Nephron progenitor cell (in vitro differentiated cells): ENCODE measurements around the gene CNTNAP5.

Source experiments
- DNase-seq: peaks from one replicate; pipeline ENCODE4 v3.0.0; 2021
- H3K27ac Mint-ChIP-seq: 2 replicates; pipeline ENCODE4 v1.8.0; 2021; ENCODE audit warnings: mild to moderate bottlenecking, moderate library complexity, mixed read lengths
- H3K27me3 Mint-ChIP-seq: 2 replicates; pipeline ENCODE4 v1.8.0; 2021; ENCODE audit warnings: mild to moderate bottlenecking, low read depth, mixed read lengths; ENCODE audit not compliant: poor library complexity
- H3K36me3 Mint-ChIP-seq: 2 replicates; pipeline ENCODE4 v1.8.0; 2021; ENCODE audit warnings: low read depth, mixed read lengths
- H3K4me1 Mint-ChIP-seq: 2 replicates; pipeline ENCODE4 v1.8.0; 2021; ENCODE audit warnings: mixed read lengths
- H3K4me3 Mint-ChIP-seq: 2 replicates; pipeline ENCODE4 v1.8.0; 2021; ENCODE audit warnings: mild to moderate bottlenecking, moderate library complexity, mixed read lengths
- H3K9me3 Mint-ChIP-seq: 2 replicates; pipeline ENCODE4 v1.8.0; 2021; ENCODE audit warnings: mild to moderate bottlenecking, moderate library complexity, mixed read lengths
- CTCF ChIP-seq: fragments of 200-600 bp; sonication (generic); IDR thresholded peaks from 2 replicates; pipeline ENCODE4 v1.5.0; 2021; ENCODE audit warnings: antibody characterized with exemption

CNTNAP5 gene

GRCh38 chr2:124572934-124573634, 548.0 kb downstream of the CNTNAP5 start:
- no peak for DNase-seq
- H3K9me3 Mint-ChIP-seq = no peaks in the 10 kb centered on the region
- H3K4me3 Mint-ChIP-seq = no peak overlapping the region
- TF ChIP-seq CTCF = no peak
- H3K27me3 Mint-ChIP-seq = peaks cover 9% of the 10 kb centered on the region
- H3K4me1 Mint-ChIP-seq = no peaks in the 10 kb centered on the region
- no peak overlapping the region for H3K27ac Mint-ChIP-seq
- H3K36me3 Mint-ChIP-seq = no peaks in the 10 kb centered on the region

GRCh38 chr2:124575497-124575896, 550.4 kb downstream of the CNTNAP5 start:
- no peak for DNase-seq
- H3K27me3 Mint-ChIP-seq = peaks cover 9% of the 10 kb centered on the region
- no peak overlapping the region for H3K4me3 Mint-ChIP-seq
- H3K9me3 Mint-ChIP-seq = no peaks in the 10 kb centered on the region
- H3K4me1 Mint-ChIP-seq = no peaks in the 10 kb centered on the region
- TF ChIP-seq CTCF = no peak
- H3K36me3 Mint-ChIP-seq = no peaks in the 10 kb centered on the region
- H3K27ac Mint-ChIP-seq = no peak overlapping the region

- Mint-ChIP-seq H3K27me3 (peaks cover 3% of the 10 kb centered on the region), H3K36me3 (no peaks in the 10 kb centered on the region), H3K4me3 (no peak overlapping the region), H3K4me1 (no peaks in the 10 kb centered on the region), H3K9me3 (no peaks in the 10 kb centered on the region), H3K27ac (no peak overlapping the region)
- DNase-seq = no peak
- TF ChIP-seq CTCF = no peak
These were observed 555.2 kb downstream of the CNTNAP5 start for GRCh38 chr2:124580263-124580662.

GRCh38 chr2:124582387-124582786, 557.3 kb downstream of the CNTNAP5 start:
- Mint-ChIP-seq H3K9me3 (no peaks in the 10 kb centered on the region), H3K27me3 (no peaks in the 10 kb centered on the region), H3K36me3 (no peaks in the 10 kb centered on the region), H3K4me1 (no peaks in the 10 kb centered on the region), H3K27ac (no peak overlapping the region), H3K4me3 (no peak overlapping the region)
- DNase-seq = no peak
- no peak for TF ChIP-seq CTCF

- H3K9me3 Mint-ChIP-seq = no peaks in the 10 kb centered on the region
- no peaks in the 10 kb centered on the region for H3K27me3 Mint-ChIP-seq
- DNase-seq = no peak
- H3K36me3 Mint-ChIP-seq = no peaks in the 10 kb centered on the region
- H3K27ac Mint-ChIP-seq = no peak overlapping the region
- no peaks in the 10 kb centered on the region for H3K4me1 Mint-ChIP-seq
- no peak overlapping the region for H3K4me3 Mint-ChIP-seq
- TF ChIP-seq CTCF = no peak
These were observed 559.5 kb downstream of the CNTNAP5 start for GRCh38 chr2:124584615-124585014.

- no peak overlapping the region for H3K27ac Mint-ChIP-seq
- H3K4me3 Mint-ChIP-seq = no peak overlapping the region
- no peaks in the 10 kb centered on the region for H3K36me3 Mint-ChIP-seq
- H3K9me3 Mint-ChIP-seq = no peaks in the 10 kb centered on the region
- H3K4me1 Mint-ChIP-seq = no peaks in the 10 kb centered on the region
- DNase-seq = no peak
- TF ChIP-seq CTCF = no peak
- peaks cover 2% of the 10 kb centered on the region for H3K27me3 Mint-ChIP-seq
These were observed 560.2 kb downstream of the CNTNAP5 start for GRCh38 chr2:124585277-124585676.
